ENCODE results near the gene LRP1B.

Gene LRP1B

GRCh38 chr2:140506606-140507005, 1624.2 kb downstream of the LRP1B start:
- no peak overlapping the region for H3K4me3 ChIP-seq
- TF ChIP-seq CTCF (IDR thresholded peaks at IDR 0.05): no peak
- DNase-seq (ENCODE audit: low spot score): no peak
- H3K27ac ChIP-seq: no peak overlapping the region

GRCh38 chr2:140504601-140505000, 1626.2 kb downstream of the LRP1B start:
- no peak for DNase-seq (ENCODE audit: low spot score)
- H3K4me3 ChIP-seq: no peak overlapping the region
- no peak for TF ChIP-seq CTCF (IDR thresholded peaks at IDR 0.05)
- H3K27ac ChIP-seq: no peak overlapping the region

- TF ChIP-seq CTCF (IDR thresholded peaks at IDR 0.05): no peak
- H3K27ac ChIP-seq: no peak overlapping the region
- no peak overlapping the region for H3K4me3 ChIP-seq
- no peak for DNase-seq (ENCODE audit: low spot score)
These were observed 1627.7 kb downstream of the LRP1B start for GRCh38 chr2:140502951-140503630.

- Histone ChIP-seq H3K27ac (no peak overlapping the region), H3K4me3 (no peak overlapping the region)
- TF ChIP-seq CTCF (IDR thresholded peaks at IDR 0.05): no peak
- DNase-seq (ENCODE audit: low spot score): no peak
These were observed 1632.5 kb downstream of the LRP1B start for GRCh38 chr2:140498360-140498759.

GRCh38 chr2:140496714-140497113, 1634.1 kb downstream of the LRP1B start:
- Histone ChIP-seq H3K27ac (no peak overlapping the region), H3K4me3 (no peak overlapping the region)
- no peak for TF ChIP-seq CTCF (IDR thresholded peaks at IDR 0.05)
- no peak for DNase-seq (ENCODE audit: low spot score)

GRCh38 chr2:140491876-140492275, 1638.9 kb downstream of the LRP1B start:
- H3K4me3 ChIP-seq: no peak overlapping the region
- DNase-seq (ENCODE audit: low spot score): no peak
- no peak overlapping the region for H3K27ac ChIP-seq
- TF ChIP-seq CTCF (IDR thresholded peaks at IDR 0.05): no peak

GRCh38 chr2:140489193-140489592, 1641.6 kb downstream of the LRP1B start:
- no peak overlapping the region for H3K27ac ChIP-seq
- TF ChIP-seq CTCF (IDR thresholded peaks at IDR 0.05): no peak
- no peak for DNase-seq (ENCODE audit: low spot score)
- no peak overlapping the region for H3K4me3 ChIP-seq

All from coronary artery (tissue), 2 donors.